ENCODE measurements around the gene RNF141. TPM values are rescaled to one million over a fixed set of nuclear protein-coding genes. Genes with fewer than 3 reads are reported as not detected.

The RNF141 gene
- polyA plus RNA-seq, 1 donor from 2014 or later: 73.6 TPM

- H3K27me3 Mint-ChIP-seq: no peaks in the 10 kb centered on the region
- H3K27ac Mint-ChIP-seq: peak within 1 kb of the TSS in 1 of 3 donors; percentile 72
- H3K36me3 Mint-ChIP-seq: peaks cover 3% of the 10 kb centered on the region
- H3K9me3 Mint-ChIP-seq: no peaks in the 10 kb centered on the region
- peak within 1 kb of the TSS in 1 of 4 donors; percentile 14 for H3K4me3 Mint-ChIP-seq
- H3K4me1 Mint-ChIP-seq: peaks cover 36 to 48% (median 40%) of the 10 kb centered on the region in 3 donors
Measured at GRCh38 chr11:10568486-10568941, 27.5 kb upstream of the RNF141 start, which contains the start of gene LYVE1. TSS of gene LYVE1 (minus strand) at chr11:10568665. CDS start at chr11:10568532, 133 bp downstream.

DNA sequence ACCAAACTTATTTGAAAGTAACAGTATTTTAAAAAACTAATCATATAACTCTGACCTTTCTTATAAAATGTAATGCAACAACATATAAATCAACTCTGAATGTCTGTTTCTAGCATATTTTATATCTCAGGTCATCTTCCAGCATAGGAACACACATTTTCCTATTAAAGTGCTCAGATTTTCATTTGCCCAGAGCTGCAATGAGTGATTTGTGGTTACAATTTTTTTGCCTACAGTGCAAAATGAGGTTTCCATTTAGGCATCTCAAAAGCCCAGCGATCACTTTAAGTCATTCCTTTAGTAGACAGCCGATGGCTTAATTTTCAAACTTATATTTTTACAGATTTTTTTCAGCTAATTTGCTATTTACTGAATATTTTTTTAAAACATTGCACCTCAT lies 26.5 kb upstream of the RNF141 start:
- no peak overlapping the region for H3K4me3 Mint-ChIP-seq
- H3K4me1 Mint-ChIP-seq: peaks cover 29 to 40% (median 31%) of the 10 kb centered on the region in 3 donors
- peaks cover 3% of the 10 kb centered on the region for H3K36me3 Mint-ChIP-seq
- H3K9me3 Mint-ChIP-seq: no peaks in the 10 kb centered on the region
- H3K27ac Mint-ChIP-seq: no peak overlapping the region
- no peaks in the 10 kb centered on the region for H3K27me3 Mint-ChIP-seq

GRCh38 chr11:10566257-10566957 lies 25.4 kb upstream of the RNF141 start:
- Mint-ChIP-seq H3K4me1 (peaks cover 24 to 39% (median 25%) of the 10 kb centered on the region in 3 donors), H3K9me3 (no peaks in the 10 kb centered on the region), H3K27ac (no peak overlapping the region), H3K27me3 (no peaks in the 10 kb centered on the region), H3K36me3 (peaks cover 2% of the 10 kb centered on the region), H3K4me3 (no peak overlapping the region)

DNA sequence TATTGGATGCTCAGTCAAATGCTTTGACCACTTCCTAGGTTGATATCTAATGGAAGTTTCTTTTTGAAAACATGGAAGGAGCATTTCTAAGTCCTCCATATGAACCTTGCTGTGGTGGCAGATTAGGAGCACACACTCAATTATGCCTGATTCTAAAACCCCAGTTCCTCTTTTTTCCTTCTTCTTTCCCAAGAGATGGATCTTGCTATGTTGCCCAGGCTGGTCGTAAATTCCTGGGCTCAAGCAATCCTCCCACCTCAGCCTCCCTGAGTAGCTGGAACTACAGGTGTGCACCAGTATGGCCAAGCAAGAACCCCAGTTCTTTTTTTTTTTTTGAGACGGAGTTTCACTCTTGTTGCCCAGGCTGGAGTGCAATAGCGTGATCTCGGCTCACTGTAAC lies 24.5 kb upstream of the RNF141 start:
- no peaks in the 10 kb centered on the region for H3K27me3 Mint-ChIP-seq

DNA sequence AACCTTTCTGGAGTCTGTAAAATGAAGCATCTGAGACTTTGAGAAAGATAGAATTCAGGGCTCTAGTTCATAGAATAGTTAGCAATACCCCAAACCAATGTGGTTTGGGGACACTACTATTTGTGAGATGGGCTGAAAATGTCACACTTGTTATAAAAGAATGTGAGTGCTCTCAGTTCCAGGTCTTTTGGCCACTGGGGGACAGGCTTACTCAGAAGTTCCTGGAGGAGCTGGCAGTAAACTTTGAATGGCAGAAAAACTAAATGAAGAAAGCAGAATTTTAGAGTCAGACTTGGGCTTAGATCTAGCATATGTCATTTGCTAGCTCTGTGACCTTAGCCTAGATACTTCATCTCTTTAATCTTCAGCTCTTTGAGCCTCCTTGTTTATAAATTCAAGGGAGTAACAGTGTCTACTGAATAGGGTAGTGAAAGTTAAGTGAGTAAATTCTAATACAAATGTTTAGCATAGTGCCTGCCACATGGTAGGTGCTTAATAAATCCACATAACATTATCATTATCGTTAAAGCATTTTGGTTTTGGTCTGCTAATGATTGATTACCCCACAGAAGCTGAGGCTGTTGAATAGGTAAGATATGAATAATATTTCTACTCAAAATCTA lies 23.8 kb upstream of the RNF141 start:
- peak overlapping the region in 1 of 4 donors; percentile 13 for H3K4me3 Mint-ChIP-seq
- peak overlapping the region in 2 of 3 donors; percentile 86 to 89 for H3K27ac Mint-ChIP-seq
- peaks cover 23 to 43% (median 31%) of the 10 kb centered on the region in 3 donors for H3K4me1 Mint-ChIP-seq
- H3K27me3 Mint-ChIP-seq: no peaks in the 10 kb centered on the region
- no peaks in the 10 kb centered on the region for H3K36me3 Mint-ChIP-seq
- H3K9me3 Mint-ChIP-seq: no peaks in the 10 kb centered on the region

More for the DNA sequence above, 24.5 kb upstream of the RNF141 start:
- Mint-ChIP-seq H3K4me1 (peaks cover 27 to 47% (median 32%) of the 10 kb centered on the region in 3 donors), H3K27ac (peak overlapping the region in 2 of 3 donors; percentile 18 to 89), H3K36me3 (no peaks in the 10 kb centered on the region), H3K9me3 (no peaks in the 10 kb centered on the region), H3K4me3 (no peak overlapping the region)

GRCh38 chr11:10564030-10564429 lies 23.0 kb upstream of the RNF141 start:
- Mint-ChIP-seq H3K27me3 (no peaks in the 10 kb centered on the region), H3K9me3 (no peaks in the 10 kb centered on the region), H3K36me3 (no peaks in the 10 kb centered on the region), H3K27ac (peak overlapping the region in 1 of 3 donors; percentile 18), H3K4me3 (peak overlapping the region in 1 of 4 donors; percentile 43), H3K4me1 (peaks cover 24 to 41% (median 27%) of the 10 kb centered on the region in 3 donors)

DNA sequence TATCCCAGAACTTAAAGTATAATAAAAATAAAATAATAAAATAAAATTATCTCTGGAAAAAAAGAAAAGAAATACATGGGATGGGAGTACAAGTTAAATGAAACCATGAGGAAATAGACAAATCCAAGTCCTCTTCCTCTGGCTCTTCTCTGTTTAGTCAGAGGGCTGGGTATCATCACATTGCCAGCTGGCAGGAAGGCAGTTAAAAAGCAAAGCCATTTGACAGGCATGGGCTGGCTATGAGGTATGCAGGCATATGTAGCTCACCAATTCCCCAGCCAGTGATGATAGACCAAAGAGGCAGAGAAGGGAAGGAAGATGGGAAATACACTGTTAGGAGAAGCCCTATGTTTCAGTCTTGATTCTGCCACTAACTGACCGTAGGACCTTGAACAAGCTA lies 21.0 kb upstream of the RNF141 start:
- Mint-ChIP-seq H3K36me3 (no peaks in the 10 kb centered on the region), H3K9me3 (no peaks in the 10 kb centered on the region), H3K27me3 (no peaks in the 10 kb centered on the region), H3K27ac (no peak overlapping the region), H3K4me1 (peaks cover 23 to 39% (median 26%) of the 10 kb centered on the region in 3 donors), H3K4me3 (no peak overlapping the region)

GRCh38 chr11:10561043-10561818 lies 20.2 kb upstream of the RNF141 start:
- no peaks in the 10 kb centered on the region for H3K9me3 Mint-ChIP-seq
- peaks cover 21 to 41% (median 25%) of the 10 kb centered on the region in 3 donors for H3K4me1 Mint-ChIP-seq
- no peaks in the 10 kb centered on the region for H3K36me3 Mint-ChIP-seq
- H3K4me3 Mint-ChIP-seq: no peak overlapping the region
- H3K27me3 Mint-ChIP-seq: no peaks in the 10 kb centered on the region
- no peak overlapping the region for H3K27ac Mint-ChIP-seq

- Mint-ChIP-seq H3K36me3 (peaks cover 3% of the 10 kb centered on the region), H3K9me3 (no peaks in the 10 kb centered on the region), H3K27ac (peak overlapping the region in 1 of 3 donors; percentile 51), H3K27me3 (no peaks in the 10 kb centered on the region), H3K4me1 (peaks cover 8 to 24% (median 16%) of the 10 kb centered on the region in 3 donors), H3K4me3 (no peak overlapping the region)
Measured at GRCh38 chr11:10558288-10558687, 17.3 kb upstream of the RNF141 start.

DNA sequence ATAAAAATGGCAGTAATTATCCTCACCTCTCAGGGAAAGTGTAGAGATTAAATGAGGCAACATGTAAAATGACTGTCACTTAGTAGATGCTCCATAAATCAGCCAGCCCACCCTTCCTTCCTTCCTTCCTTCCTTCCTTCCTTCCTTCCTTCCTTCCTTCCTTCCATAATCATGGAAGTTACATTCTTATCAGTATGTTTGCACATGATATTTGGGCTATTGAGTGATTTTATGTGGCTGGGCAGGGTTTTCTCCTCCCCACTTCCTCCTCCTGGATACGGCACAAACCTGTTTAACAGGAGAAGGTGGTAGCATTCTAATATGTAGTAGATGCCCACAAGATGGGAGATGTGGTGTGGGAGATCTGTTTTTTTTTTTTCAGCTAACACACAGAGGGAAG lies 15.6 kb upstream of the RNF141 start:
- Mint-ChIP-seq H3K27me3 (no peaks in the 10 kb centered on the region), H3K36me3 (peaks cover 5% of the 10 kb centered on the region), H3K4me3 (peak overlapping the region in 1 of 4 donors; percentile 14), H3K27ac (peak overlapping the region in 1 of 3 donors; percentile 6), H3K9me3 (peaks cover 0 to 6% (median 4%) of the 10 kb centered on the region in 3 donors), H3K4me1 (peaks cover 11 to 25% (median 16%) of the 10 kb centered on the region in 3 donors)

DNA sequence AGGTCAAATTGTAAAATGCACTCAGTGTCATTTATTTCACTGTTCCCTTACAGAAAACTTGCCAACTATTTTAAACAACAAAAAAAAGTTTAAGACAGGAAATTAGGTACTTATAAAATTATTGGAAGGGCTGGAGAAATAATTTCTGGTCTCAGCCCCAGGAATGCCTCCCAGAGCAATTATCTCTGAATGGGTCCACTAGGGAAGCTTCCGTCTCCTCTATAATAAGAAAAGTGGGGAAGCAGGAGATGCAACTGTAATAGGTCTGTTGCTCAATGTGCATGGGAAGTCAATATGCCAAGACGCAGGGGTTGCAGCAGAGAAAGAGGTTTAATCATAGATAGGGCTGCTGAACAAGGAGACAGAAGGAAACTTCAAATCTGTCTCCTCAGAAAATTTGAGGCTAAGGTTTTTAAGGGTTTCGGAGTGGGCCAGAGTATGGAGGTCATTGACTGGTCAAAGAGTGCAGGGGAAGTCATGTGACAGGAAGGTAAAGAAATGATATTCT lies 10.9 kb upstream of the RNF141 start:
- H3K36me3 Mint-ChIP-seq: peaks cover 12% of the 10 kb centered on the region
- H3K27ac Mint-ChIP-seq: no peak overlapping the region
- peak overlapping the region in 1 of 4 donors; percentile 55 for H3K4me3 Mint-ChIP-seq
- H3K4me1 Mint-ChIP-seq: peaks cover 4 to 22% (median 9%) of the 10 kb centered on the region in 3 donors
- H3K27me3 Mint-ChIP-seq: no peaks in the 10 kb centered on the region
- H3K9me3 Mint-ChIP-seq: peaks cover 0 to 10% (median 6%) of the 10 kb centered on the region in 3 donors

GRCh38 chr11:10551290-10551592 lies 10.3 kb upstream of the RNF141 start:
- H3K27me3 Mint-ChIP-seq: no peaks in the 10 kb centered on the region
- H3K4me1 Mint-ChIP-seq: peaks cover under 1 to 18% (median 6%) of the 10 kb centered on the region in 3 donors
- H3K4me3 Mint-ChIP-seq: no peak overlapping the region

DNA sequence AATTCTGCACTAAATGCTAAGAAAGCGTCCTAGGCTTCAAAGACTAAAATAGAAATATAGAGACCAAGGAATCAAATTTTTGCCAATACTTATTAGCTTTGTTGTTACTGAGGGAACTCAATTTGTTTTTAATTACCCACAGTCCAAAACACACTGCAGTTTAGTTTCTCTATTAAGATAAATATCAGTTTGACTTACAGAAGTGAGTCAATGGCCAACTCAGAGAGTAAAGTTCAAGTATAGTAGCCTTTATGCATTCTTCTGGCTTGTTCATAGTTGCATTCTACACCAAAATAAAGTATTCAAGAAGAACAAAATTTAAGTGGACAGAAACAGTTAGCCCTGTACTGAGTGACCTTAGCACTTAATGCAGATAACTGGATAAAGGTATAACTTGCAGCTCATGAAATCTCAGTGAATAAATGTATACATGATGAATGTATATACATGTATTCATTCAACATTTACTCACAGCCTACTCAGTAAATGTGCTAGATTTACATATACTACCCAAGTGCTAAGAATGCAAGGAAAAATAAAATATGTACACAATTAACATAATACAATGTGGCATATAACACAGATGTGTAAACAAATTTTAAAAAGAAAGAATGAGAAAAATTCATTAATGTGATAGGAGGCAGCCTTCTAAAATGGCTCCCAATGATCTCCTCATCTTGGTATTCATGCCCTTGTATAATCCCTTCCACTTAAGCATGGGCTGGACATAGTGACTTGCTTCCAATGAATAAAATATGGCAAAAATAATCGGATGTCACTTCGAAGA lies 9.7 kb upstream of the RNF141 start:
- Mint-ChIP-seq H3K4me3 (no peak overlapping the region), H3K27me3 (no peaks in the 10 kb centered on the region), H3K36me3 (peaks cover 12% of the 10 kb centered on the region), H3K4me1 (peaks cover 5 to 22% (median 10%) of the 10 kb centered on the region in 3 donors), H3K9me3 (peaks cover 0 to 10% (median 6%) of the 10 kb centered on the region in 3 donors), H3K27ac (no peak overlapping the region)

More at GRCh38 chr11:10551290-10551592, 10.3 kb upstream of the RNF141 start:
- H3K9me3 Mint-ChIP-seq: peaks cover 0 to 10% (median 6%) of the 10 kb centered on the region in 3 donors
- no peak overlapping the region for H3K27ac Mint-ChIP-seq
- H3K36me3 Mint-ChIP-seq: peaks cover 12% of the 10 kb centered on the region
